ENCODE data around the gene RHOBTB3. TPM values are rescaled to one million over a fixed set of nuclear protein-coding genes. Genes with fewer than 3 reads are reported as not detected.

Gene RHOBTB3
- total RNA-seq, 1 experiment from 2014 or later: 85.6 TPM

- intact Hi-C loops (cut with micrococcal nuclease; ENCODE audit: unreplicated experiment): loop anchor here (10.0 kb wide), 1 partner anchor 1281 kb away; no protein-coding TSS in a partner anchor
- H3K27me3 Mint-ChIP-seq (ENCODE audit: insufficient read depth, unreplicated experiment): no peaks in the 10 kb centered on the region
- peak overlapping the region; percentile 44 for H3K4me3 Mint-ChIP-seq (ENCODE audit: unreplicated experiment)
- Histone ChIP-seq H3K4me3 (ENCODE audit: low read depth, low read length) (no peak overlapping the region), H3K9me3 (no peaks in the 10 kb centered on the region), H3K36me3 (ENCODE audit: control insufficient read depth, insufficient read depth, low read length) (no peaks in the 10 kb centered on the region), H3K4me1 (peaks cover 34% of the 10 kb centered on the region), H3K27me3 (replicated peaks; ENCODE audit: control insufficient read depth, insufficient read depth, low read length) (no peaks in the 10 kb centered on the region)
- POLR2A ChIA-PET: interaction anchor here (1.0 to 1.2 kb wide), 2 partner anchors 11 to 16 kb away, joined by 3 to 5 read pairs; no protein-coding TSS in a partner anchor
- no TSS peak for BruUV-seq (replicated peaks)
- DNase-seq: peak; percentile 36 to 58
- no peaks in the 10 kb centered on the region for H3K9me3 Mint-ChIP-seq (ENCODE audit: unreplicated experiment)
- H3K27ac Mint-ChIP-seq (ENCODE audit: unreplicated experiment): peak overlapping the region; percentile 63
- TF ChIP-seq, protein P1, sequence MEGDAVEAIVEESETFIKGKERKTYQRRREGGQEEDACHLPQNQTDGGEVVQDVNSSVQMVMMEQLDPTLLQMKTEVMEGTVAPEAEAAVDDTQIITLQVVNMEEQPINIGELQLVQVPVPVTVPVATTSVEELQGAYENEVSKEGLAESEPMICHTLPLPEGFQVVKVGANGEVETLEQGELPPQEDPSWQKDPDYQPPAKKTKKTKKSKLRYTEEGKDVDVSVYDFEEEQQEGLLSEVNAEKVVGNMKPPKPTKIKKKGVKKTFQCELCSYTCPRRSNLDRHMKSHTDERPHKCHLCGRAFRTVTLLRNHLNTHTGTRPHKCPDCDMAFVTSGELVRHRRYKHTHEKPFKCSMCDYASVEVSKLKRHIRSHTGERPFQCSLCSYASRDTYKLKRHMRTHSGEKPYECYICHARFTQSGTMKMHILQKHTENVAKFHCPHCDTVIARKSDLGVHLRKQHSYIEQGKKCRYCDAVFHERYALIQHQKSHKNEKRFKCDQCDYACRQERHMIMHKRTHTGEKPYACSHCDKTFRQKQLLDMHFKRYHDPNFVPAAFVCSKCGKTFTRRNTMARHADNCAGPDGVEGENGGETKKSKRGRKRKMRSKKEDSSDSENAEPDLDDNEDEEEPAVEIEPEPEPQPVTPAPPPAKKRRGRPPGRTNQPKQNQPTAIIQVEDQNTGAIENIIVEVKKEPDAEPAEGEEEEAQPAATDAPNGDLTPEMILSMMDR (IDR thresholded peaks at IDR 0.05; ENCODE audit: insufficient read depth in 1 of 2, low read depth in 1 of 2, low read length in 1 of 2, severe bottlenecking in 1 of 2, unreplicated experiment in 1 of 2): no peak
- H3K36me3 Mint-ChIP-seq (ENCODE audit: insufficient read depth, unreplicated experiment): peaks cover 5% of the 10 kb centered on the region
- CTCF ChIA-PET: interaction anchor here (0.6 to 1.2 kb wide), 4 partner anchors 14 to 179 kb away, joined by 3 to 4 read pairs (median 4); partner anchors contain the start of gene RFESD
- H3K4me1 Mint-ChIP-seq (ENCODE audit: low read depth, unreplicated experiment): peaks cover 25% of the 10 kb centered on the region
Observed at GRCh38 chr5:95823738-95824609, 92.8 kb downstream of the RHOBTB3 start.

- ChIA-PET POLR2A (no interaction called here), CTCF (interaction anchor here (0.7 kb wide), 1 partner anchor 14 kb away, joined by 4 read pairs; no protein-coding TSS in a partner anchor)
- Mint-ChIP-seq H3K4me3 (ENCODE audit: unreplicated experiment) (peak overlapping the region; percentile 44), H3K36me3 (ENCODE audit: insufficient read depth, unreplicated experiment) (peaks cover 5% of the 10 kb centered on the region), H3K27ac (ENCODE audit: unreplicated experiment) (peak overlapping the region; percentile 63), H3K9me3 (ENCODE audit: unreplicated experiment) (no peaks in the 10 kb centered on the region), H3K4me1 (ENCODE audit: low read depth, unreplicated experiment) (peaks cover 25% of the 10 kb centered on the region), H3K27me3 (ENCODE audit: insufficient read depth, unreplicated experiment) (no peaks in the 10 kb centered on the region)
- Histone ChIP-seq H3K27me3 (replicated peaks; ENCODE audit: control insufficient read depth, insufficient read depth, low read length) (no peaks in the 10 kb centered on the region), H3K4me3 (ENCODE audit: low read depth, low read length) (no peak overlapping the region), H3K36me3 (ENCODE audit: control insufficient read depth, insufficient read depth, low read length) (no peaks in the 10 kb centered on the region), H3K9me3 (no peaks in the 10 kb centered on the region), H3K4me1 (peaks cover 34% of the 10 kb centered on the region)
- DNase-seq: no peak
- TF ChIP-seq, protein P1 (IDR thresholded peaks at IDR 0.05; ENCODE audit: insufficient read depth in 1 of 2, low read depth in 1 of 2, low read length in 1 of 2, severe bottlenecking in 1 of 2, unreplicated experiment in 1 of 2): no peak
- no TSS peak for BruUV-seq (replicated peaks)
- intact Hi-C loops (cut with micrococcal nuclease; ENCODE audit: unreplicated experiment): loop anchor here (10.0 kb wide), 1 partner anchor 1280 kb away; no protein-coding TSS in a partner anchor
Observed at GRCh38 chr5:95824747-95825146, 93.6 kb downstream of the RHOBTB3 start.

GRCh38 chr5:95825495-95825894 is 94.4 kb downstream of the RHOBTB3 start:
- POLR2A ChIA-PET: no interaction called here
- Histone ChIP-seq H3K4me3 (ENCODE audit: low read depth, low read length) (no peak overlapping the region), H3K36me3 (ENCODE audit: control insufficient read depth, insufficient read depth, low read length) (no peaks in the 10 kb centered on the region), H3K27me3 (replicated peaks; ENCODE audit: control insufficient read depth, insufficient read depth, low read length) (no peaks in the 10 kb centered on the region), H3K4me1 (peaks cover 34% of the 10 kb centered on the region), H3K9me3 (no peaks in the 10 kb centered on the region)
- no peak overlapping the region for H3K27ac Mint-ChIP-seq (ENCODE audit: unreplicated experiment)
- CTCF ChIA-PET: no interaction called here
- H3K4me3 Mint-ChIP-seq (ENCODE audit: unreplicated experiment): no peak overlapping the region
- intact Hi-C loops (cut with micrococcal nuclease; ENCODE audit: unreplicated experiment): loop anchor here (10.0 kb wide), 1 partner anchor 1279 kb away; no protein-coding TSS in a partner anchor
- no peaks in the 10 kb centered on the region for H3K9me3 Mint-ChIP-seq (ENCODE audit: unreplicated experiment)
- H3K27me3 Mint-ChIP-seq (ENCODE audit: insufficient read depth, unreplicated experiment): no peaks in the 10 kb centered on the region
- peaks cover 25% of the 10 kb centered on the region for H3K4me1 Mint-ChIP-seq (ENCODE audit: low read depth, unreplicated experiment)
- TF ChIP-seq, protein P1 (IDR thresholded peaks at IDR 0.05; ENCODE audit: insufficient read depth in 1 of 2, low read depth in 1 of 2, low read length in 1 of 2, severe bottlenecking in 1 of 2, unreplicated experiment in 1 of 2): no peak
- H3K36me3 Mint-ChIP-seq (ENCODE audit: insufficient read depth, unreplicated experiment): peaks cover 5% of the 10 kb centered on the region
- DNase-seq: no peak
- BruUV-seq (replicated peaks): no TSS peak
